Body of pancreas (tissue), 4 donors: ENCODE results near the gene R3HDM4. TPM values are rescaled to one million over a fixed set of nuclear protein-coding genes. Genes with fewer than 3 reads are reported as not detected.
A peak's percentile ranks its signal among the peaks of the same experiment; 100 is the strongest.

Experiments
- ATAC-seq: fragments of 150-250 bp; one replicate; pipeline ENCODE4 v1.9.1; 2016
- DNase-seq, 4 donors: peaks; one replicate each; pipeline ENCODE4 v3.0.0-alpha.2; 2019
- H3K27ac ChIP-seq, 4 donors: fragments of 200-600 bp; sonication (generic); 1 replicate in 3 of 4; 2 replicates in 1 of 4; pipeline versions ENCODE4 v1.5.1 to v1.6.1; 2016 to 2019; ENCODE audit warnings: mild to moderate bottlenecking in 1 of 4, mixed read lengths in 1 of 4, moderate library complexity in 1 of 4
- H3K27me3 ChIP-seq, 2 donors: fragments of 200-600 bp; sonication (generic); one replicate each; pipeline ENCODE4 v1.6.0; 2016; ENCODE audit warnings: mild to moderate bottlenecking in 1 of 2
- H3K36me3 ChIP-seq, 2 donors: fragments of 200-600 bp; sonication (generic); replicated peaks in 1 of 2; 2 replicates each; pipeline ENCODE4 v1.5.1; 2016; ENCODE audit warnings: low read depth in 2 of 2; ENCODE audit not compliant: insufficient read depth in 1 of 2
- H3K4me1 ChIP-seq: fragments of 200-600 bp; sonication (generic); one replicate; pipeline ENCODE4 v1.6.0; 2016
- H3K4me3 ChIP-seq, 2 donors: fragments of 200-600 bp; sonication (generic); 1 replicate in 1 of 2; 2 replicates in 1 of 2; pipeline ENCODE4 v1.5.1; 2016 to 2019
- H3K9me3 ChIP-seq, 3 donors: fragments of 200-600 bp; sonication (generic); 1 replicate in 2 of 3; 2 replicates in 1 of 3; pipeline ENCODE4 v1.5.1; 2016
- POLR2A ChIP-seq, 3 donors: fragments of 450-650 bp; IDR thresholded peaks; one replicate each; pipeline ENCODE4 v1.6.1; 2016; ENCODE audit warnings: antibody characterized with exemption in 3 of 3, mild to moderate bottlenecking in 2 of 3
- WGBS, 2 donors: methylation state at CpG; one replicate each; pipeline ENCODE4 v1.1.5; 2017; 5-methylcytosine and 5-hydroxymethylcytosine counted together
- intact Hi-C: fragments of 100-400 bp; cut with DNase I; formaldehyde crosslinking; loops from one replicate; pipeline ENCODE4 v1.15.1; 2023
- total RNA-seq, 2 donors: library from RNA; depleted of rRNA; stranded (reverse); fragments of >200 nt; gene quantifications; one replicate each; pipeline ENCODE4 v1.1.0, GENCODE V29; 2016
- TF ChIP-seq, protein P1 (sequence below), 7 experiments: fragments of 450-650 bp in 4 of 7; fragments of 200-600 bp in 3 of 7; sonication (generic) in 3 of 7; IDR thresholded peaks; one replicate each; pipeline ENCODE4 v1.5.1; 2016 to 2019; ENCODE audit warnings: antibody characterized with exemption in 7 of 7

Gene R3HDM4
- total RNA-seq, 2 donors from 2014 or later, result 11.2 to 34.0 TPM

DNA sequence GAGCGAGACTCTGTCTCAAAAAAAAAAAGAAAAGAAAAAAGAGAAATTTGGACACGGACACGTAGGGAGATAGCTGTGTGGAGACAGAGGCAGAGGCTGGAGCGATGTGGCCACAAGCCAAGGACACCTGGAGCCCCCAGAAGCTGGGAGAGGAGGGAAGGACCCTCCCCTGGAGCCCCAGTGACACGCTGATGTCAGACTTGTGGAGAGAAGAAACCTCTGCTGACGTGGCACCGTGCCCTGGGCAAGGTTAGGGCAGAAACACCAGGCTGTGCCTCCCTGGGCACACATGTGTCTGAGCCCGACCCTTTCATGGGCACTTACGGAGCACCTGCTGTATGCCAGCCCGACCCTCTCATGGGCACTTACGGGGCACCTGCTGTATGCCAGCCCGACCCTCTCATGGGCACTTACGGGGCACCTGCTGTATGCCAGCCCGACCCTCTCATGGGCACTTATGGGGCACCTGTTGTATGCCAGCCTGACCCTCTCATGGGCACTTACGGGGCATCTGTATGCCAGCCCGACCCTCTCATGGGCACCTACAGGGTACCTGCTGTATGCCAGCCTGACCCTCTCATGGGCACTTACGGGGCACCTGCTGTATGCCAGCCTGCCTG, 30.6 kb upstream of the R3HDM4 start:
- H3K27ac ChIP-seq, result no peak overlapping the region
- DNase-seq (no peak), ATAC-seq (no peak)
- no peaks in the 10 kb centered on the region for H3K9me3 ChIP-seq
- no peaks in the 10 kb centered on the region for H3K27me3 ChIP-seq
- peaks cover 38% of the 10 kb centered on the region for H3K4me1 ChIP-seq
- TF ChIP-seq, protein P1, sequence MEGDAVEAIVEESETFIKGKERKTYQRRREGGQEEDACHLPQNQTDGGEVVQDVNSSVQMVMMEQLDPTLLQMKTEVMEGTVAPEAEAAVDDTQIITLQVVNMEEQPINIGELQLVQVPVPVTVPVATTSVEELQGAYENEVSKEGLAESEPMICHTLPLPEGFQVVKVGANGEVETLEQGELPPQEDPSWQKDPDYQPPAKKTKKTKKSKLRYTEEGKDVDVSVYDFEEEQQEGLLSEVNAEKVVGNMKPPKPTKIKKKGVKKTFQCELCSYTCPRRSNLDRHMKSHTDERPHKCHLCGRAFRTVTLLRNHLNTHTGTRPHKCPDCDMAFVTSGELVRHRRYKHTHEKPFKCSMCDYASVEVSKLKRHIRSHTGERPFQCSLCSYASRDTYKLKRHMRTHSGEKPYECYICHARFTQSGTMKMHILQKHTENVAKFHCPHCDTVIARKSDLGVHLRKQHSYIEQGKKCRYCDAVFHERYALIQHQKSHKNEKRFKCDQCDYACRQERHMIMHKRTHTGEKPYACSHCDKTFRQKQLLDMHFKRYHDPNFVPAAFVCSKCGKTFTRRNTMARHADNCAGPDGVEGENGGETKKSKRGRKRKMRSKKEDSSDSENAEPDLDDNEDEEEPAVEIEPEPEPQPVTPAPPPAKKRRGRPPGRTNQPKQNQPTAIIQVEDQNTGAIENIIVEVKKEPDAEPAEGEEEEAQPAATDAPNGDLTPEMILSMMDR (IDR thresholded peaks at IDR 0.05), result no peak
- no peak for TF ChIP-seq POLR2A (IDR thresholded peaks at IDR 0.05)
- H3K36me3 ChIP-seq, result no peaks in the 10 kb centered on the region
- H3K4me3 ChIP-seq, result no peak overlapping the region
- WGBS, 2 donors, result 96% methylated on average over 8 to 17 of the region's 17 CpGs
- intact Hi-C loops, result no loop called here

DNA sequence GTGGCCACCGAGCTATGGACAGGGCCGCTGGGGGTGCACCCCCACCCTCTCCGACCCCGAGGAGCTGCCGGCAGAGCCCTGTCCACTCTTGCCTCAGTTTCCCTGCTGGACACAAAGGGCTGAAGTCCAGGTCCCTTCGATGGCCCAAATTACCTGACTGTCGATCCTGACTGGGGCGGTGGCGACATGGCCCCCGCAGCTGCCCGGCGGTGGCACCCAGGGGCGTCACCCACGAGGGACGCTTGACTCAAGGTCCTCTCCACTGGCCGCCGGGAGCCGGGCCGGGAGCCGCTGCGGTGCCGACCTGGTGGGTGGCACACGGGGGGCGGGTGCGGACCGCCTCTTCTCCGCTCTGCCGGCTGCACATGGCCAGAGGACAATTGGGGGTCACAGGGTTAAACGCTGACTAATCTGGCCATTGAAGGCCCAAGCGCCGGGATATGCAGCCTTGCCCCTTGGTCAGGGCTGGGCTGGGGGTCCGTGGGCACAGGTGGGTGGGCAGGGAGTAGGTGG, 29.2 kb upstream of the R3HDM4 start:
- intact Hi-C loops, result no loop called here
- ATAC-seq (no peak), DNase-seq (no peak)
- 88% methylated on average over 27 of the region's 32 CpGs; no CpG with 5 or more reads in 1 of the 2 donors for WGBS, 2 donors
- H3K9me3 ChIP-seq, result no peaks in the 10 kb centered on the region
- H3K4me3 ChIP-seq, result no peak overlapping the region
- no peak overlapping the region for H3K27ac ChIP-seq
- TF ChIP-seq, protein P1 (IDR thresholded peaks at IDR 0.05), result no peak
- no peak for TF ChIP-seq POLR2A (IDR thresholded peaks at IDR 0.05)
- peaks cover 43% of the 10 kb centered on the region for H3K4me1 ChIP-seq
- no peaks in the 10 kb centered on the region for H3K36me3 ChIP-seq
- no peaks in the 10 kb centered on the region for H3K27me3 ChIP-seq

DNA sequence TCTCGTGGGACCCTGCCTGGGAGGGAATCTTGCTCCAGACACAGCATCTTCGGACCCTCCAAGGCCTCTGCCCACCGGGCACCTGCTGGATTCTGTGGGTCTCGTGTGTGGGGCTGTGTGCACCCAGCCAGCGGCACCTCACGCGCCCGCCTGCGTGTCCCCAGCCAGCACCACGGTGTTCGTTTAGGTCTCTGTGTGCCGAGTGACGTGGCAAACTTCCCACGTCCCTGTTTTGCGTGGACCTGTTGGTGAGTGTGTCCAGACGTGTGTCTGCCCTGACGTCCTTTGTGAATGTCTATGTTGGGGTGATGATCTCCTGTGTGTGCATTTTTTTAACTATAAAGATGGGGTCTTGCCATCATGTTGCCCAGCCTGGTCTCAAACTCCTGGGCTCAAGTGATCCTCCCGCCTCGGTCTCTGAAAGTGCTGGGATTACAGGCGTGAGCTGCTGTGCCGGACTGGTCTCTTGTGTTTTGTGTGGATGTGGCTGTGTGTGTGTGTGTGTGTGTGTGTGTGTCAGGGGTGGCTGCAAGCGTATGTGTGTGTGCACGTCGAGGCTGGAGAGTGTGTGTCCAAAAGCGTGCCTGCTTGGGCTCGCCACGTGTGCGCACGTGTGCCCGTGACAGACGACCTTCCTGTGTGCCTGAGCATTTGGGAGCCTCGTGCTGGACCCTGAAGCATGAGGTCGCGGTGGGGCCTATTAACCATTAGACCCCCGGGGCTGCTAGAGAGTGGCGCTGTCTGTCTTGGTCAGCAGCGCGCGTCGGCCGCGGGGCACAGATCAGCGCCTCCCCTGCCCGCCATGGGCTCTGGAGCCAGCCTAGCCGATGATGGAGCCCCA, 28.5 kb upstream of the R3HDM4 start:
- H3K9me3 ChIP-seq, result no peaks in the 10 kb centered on the region
- intact Hi-C loops, result no loop called here
- TF ChIP-seq, protein P1 (IDR thresholded peaks at IDR 0.05), result no peak
- TF ChIP-seq POLR2A (IDR thresholded peaks at IDR 0.05), result no peak
- DNase-seq (no peak), ATAC-seq (no peak)
- peak overlapping the region; percentile 93 to 94 (median 94) for H3K27ac ChIP-seq
- H3K4me3 ChIP-seq, result no peak overlapping the region
- WGBS, 2 donors, result 53 to 65% methylated on average over 8 to 38 of the region's 45 CpGs
- H3K27me3 ChIP-seq, result no peaks in the 10 kb centered on the region
- no peaks in the 10 kb centered on the region for H3K36me3 ChIP-seq
- peaks cover 43% of the 10 kb centered on the region for H3K4me1 ChIP-seq

DNA sequence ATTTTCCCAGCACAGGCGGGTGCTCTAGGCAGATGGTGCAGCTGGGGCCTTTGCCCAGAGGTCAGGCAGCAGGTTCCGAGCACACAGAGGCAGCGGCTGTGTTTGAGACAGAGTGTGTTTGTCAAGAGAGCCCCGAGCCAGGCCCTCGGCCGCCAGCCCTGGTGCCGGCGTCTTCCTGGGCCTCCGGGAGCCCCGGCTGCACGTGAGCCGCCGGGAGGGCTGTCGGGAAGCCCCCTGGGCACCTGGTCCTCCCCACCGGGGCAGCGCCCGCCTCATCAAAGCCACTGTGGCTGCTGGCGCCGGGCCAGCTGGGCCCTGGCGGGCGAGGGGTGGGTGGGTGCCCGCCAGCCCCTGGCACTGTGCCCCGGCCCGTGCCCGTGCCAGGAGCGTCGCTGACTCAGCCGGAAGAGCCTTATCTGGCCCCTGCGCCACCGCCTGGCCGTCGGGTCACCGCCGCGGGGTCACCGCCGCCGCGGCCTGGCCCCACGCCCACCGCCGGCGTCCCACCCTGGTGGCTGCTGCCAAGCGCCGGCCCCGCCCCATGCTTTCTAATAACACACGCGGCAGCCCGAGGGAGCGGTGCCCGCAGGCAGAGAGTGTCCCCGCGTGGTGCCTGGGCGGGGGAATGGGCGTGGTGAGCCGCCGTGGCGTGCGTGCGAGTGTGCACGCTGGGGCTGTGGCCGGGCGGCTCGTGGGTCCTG, 27.7 kb upstream of the R3HDM4 start:
- no peaks in the 10 kb centered on the region for H3K27me3 ChIP-seq
- no peak overlapping the region for H3K4me3 ChIP-seq
- peaks cover 45% of the 10 kb centered on the region for H3K4me1 ChIP-seq
- peak; percentile 81 to 95 (median 91) for DNase-seq
- no peaks in the 10 kb centered on the region for H3K36me3 ChIP-seq
- peak overlapping the region; percentile 93 to 94 (median 94) for H3K27ac ChIP-seq
- peak; percentile 89 for ATAC-seq
- TF ChIP-seq, protein P1 (IDR thresholded peaks at IDR 0.05), result peak in 1 of 7 experiments; percentile 26
- peak in 2 of 3 donors; percentile 54 to 63 for TF ChIP-seq POLR2A (IDR thresholded peaks at IDR 0.05)
- 0 to 3% methylated on average over 1 to 57 of the region's 64 CpGs for WGBS, 2 donors
- H3K9me3 ChIP-seq, result no peaks in the 10 kb centered on the region
- intact Hi-C loops, result no loop called here
